B cell (primary cell): ENCODE results near the gene SMURF1. TPM values are rescaled to one million over a fixed set of nuclear protein-coding genes. Genes with fewer than 3 reads are reported as not detected.

Experiments used
- ATAC-seq: fragments of 200-7000 bp; cut with Tn5 transposase; one replicate; pipeline ENCODE4 v1.10.0; 2021; ENCODE audit warnings: low read depth, mild to moderate bottlenecking, moderate number of reproducible peaks, moderate library complexity
- CTCF ChIA-PET: fragments of 350-600 bp; sonication (Branson Sonifier 250); formaldehyde crosslinking; loops from one replicate; lab custom pipeline; 2021; ENCODE audit warnings: antibody characterized with exemption, inconsistent platforms; lab: Charles Lee
- POLR2A ChIA-PET: fragments of 350-600 bp; sonication (Branson Sonifier 250); formaldehyde crosslinking; loops from one replicate; lab custom pipeline; 2021; ENCODE audit warnings: antibody characterized with exemption; lab: Charles Lee
- DNase-seq: peaks from one replicate; pipeline ENCODE4 v3.0.0; 2013
- H2AFZ ChIP-seq: 2 replicates; pipeline ENCODE4 v1.6.1; 2012; ENCODE audit warnings: mild to moderate bottlenecking, low read depth, low read length; ENCODE audit not compliant: insufficient read depth, poor library complexity, severe bottlenecking
- H3K27ac ChIP-seq, 2 donors: 1 replicate in 1 of 2; 2 replicates in 1 of 2; pipeline ENCODE4 v1.5.1; 2012 to 2013; ENCODE audit warnings: low read length in 2 of 2, mild to moderate bottlenecking in 2 of 2, moderate library complexity in 1 of 2
- H3K27me3 ChIP-seq, 4 experiments: fragments of 200-600 bp in 1 of 4; sonication (generic) in 1 of 4; replicated peaks in 1 of 4; 1 replicate in 2 of 4; 2 replicates in 2 of 4; pipeline versions ENCODE4 v1.6.1 to v1.7.0; 2013 to 2016; ENCODE audit warnings: low read length in 3 of 4, mild to moderate bottlenecking in 2 of 4, mixed read lengths in 1 of 4, moderate library complexity in 1 of 4; ENCODE audit not compliant: insufficient read depth in 4 of 4, control insufficient read depth in 3 of 4; ENCODE audit errors: control extremely low read depth in 1 of 4
- H3K36me3 ChIP-seq, 2 experiments: replicated peaks in 1 of 2; 1 replicate in 1 of 2; 2 replicates in 1 of 2; pipeline versions ENCODE4 v1.6.1 to v1.7.1; 2013; ENCODE audit warnings: low read length in 1 of 2; ENCODE audit not compliant: insufficient read depth in 2 of 2, control insufficient read depth in 1 of 2; ENCODE audit errors: control extremely low read depth in 1 of 2, extremely low read depth in 1 of 2
- H3K4me1 ChIP-seq, 2 donors: fragments of 200-600 bp in 1 of 2; sonication (generic) in 1 of 2; 1 replicate in 1 of 2; 2 replicates in 1 of 2; pipeline versions ENCODE4 v1.5.1 to v1.6.1; 2013 to 2017; ENCODE audit warnings: low read length in 2 of 2; ENCODE audit not compliant: control insufficient read depth in 2 of 2, insufficient read depth in 2 of 2
- H3K4me2 ChIP-seq: replicated peaks from 2 replicates; pipeline ENCODE3; 2012; ENCODE audit warnings: mild to moderate bottlenecking, low read depth, low read length; ENCODE audit not compliant: poor library complexity, severe bottlenecking
- H3K4me3 ChIP-seq, 5 experiments: fragments of 200-600 bp in 1 of 5; sonication (generic) in 1 of 5; 1 replicate in 3 of 5; 2 replicates in 2 of 5; pipeline versions ENCODE4 v1.5.1 to v1.7.0; 2011 to 2016; ENCODE audit warnings: low read length in 4 of 5, mild to moderate bottlenecking in 4 of 5, low read depth in 2 of 5, control low read depth in 1 of 5, moderate library complexity in 1 of 5; ENCODE audit not compliant: insufficient read depth in 1 of 5; ENCODE audit errors: control extremely low read depth in 1 of 5, extremely low read depth in 1 of 5
- H3K79me2 ChIP-seq: fragments of 200-600 bp; sonication (generic); one replicate; pipeline ENCODE4 v1.6.0; 2016; ENCODE audit warnings: low read length; ENCODE audit not compliant: control insufficient read depth, insufficient read depth
- H3K9ac ChIP-seq: fragments of 200-600 bp; sonication (generic); 2 replicates; pipeline ENCODE4 v1.6.1; 2017; ENCODE audit warnings: mild to moderate bottlenecking, low read length, moderate library complexity
- H3K9me3 ChIP-seq, 3 donors: one replicate each; pipeline versions ENCODE4 v1.6.1 to v1.7.1; 2013; ENCODE audit warnings: low read length in 2 of 3; ENCODE audit not compliant: control insufficient read depth in 2 of 3, insufficient read depth in 1 of 3; ENCODE audit errors: control extremely low read depth in 1 of 3
- H4K20me1 ChIP-seq: 2 replicates; pipeline ENCODE4 v1.6.0; 2012; ENCODE audit warnings: mild to moderate bottlenecking, low read length; ENCODE audit not compliant: insufficient read depth, control insufficient read depth, poor library complexity, severe bottlenecking
- H3K27ac Mint-ChIP-seq: one replicate; pipeline ENCODE4 v1.8.0; 2021; ENCODE audit warnings: mixed read lengths
- H3K27me3 Mint-ChIP-seq: one replicate; pipeline ENCODE4 v1.8.0; 2021; ENCODE audit warnings: mixed read lengths
- H3K4me1 Mint-ChIP-seq: one replicate; pipeline ENCODE4 v1.8.0; 2021; ENCODE audit warnings: mixed read lengths
- H3K4me3 Mint-ChIP-seq: one replicate; pipeline ENCODE4 v1.8.0; 2021; ENCODE audit warnings: mixed read lengths
- H3K9me3 Mint-ChIP-seq: one replicate; pipeline ENCODE4 v1.8.0; 2022; ENCODE audit warnings: mixed read lengths; ENCODE audit not compliant: insufficient read depth
- EZH2 ChIP-seq: IDR thresholded peaks from 2 replicates; pipeline ENCODE4 v1.6.1; 2012; ENCODE audit warnings: borderline replicate concordance, low read depth, mild to moderate bottlenecking, moderate library complexity, low read length; ENCODE audit not compliant: insufficient read depth, poor library complexity, severe bottlenecking
- WGBS: methylation state at CpG from one replicate; pipeline ENCODE4 v1.1.5; 2013; ENCODE audit warnings: missing lambda C conversion rate; ENCODE audit not compliant: insufficient coverage; 5-methylcytosine and 5-hydroxymethylcytosine counted together
- intact Hi-C: fragments of 100-400 bp; cut with micrococcal nuclease; formaldehyde crosslinking; loops from one replicate; pipeline ENCODE4 v1.10.0; 2022
- polyA plus RNA-seq: library from polyadenylated mRNA; depleted of rRNA; stranded (reverse); fragments of >200 nt; gene quantifications from 2 replicates; pipeline ENCODE4 v1.2.3, GENCODE V29; 2012
- total RNA-seq, 2 donors: library from RNA; stranded (reverse); fragments of 120-200 nt in 1 of 2; gene quantifications; 1 replicate in 1 of 2; 2 replicates in 1 of 2; pipeline versions ENCODE4 v1.2.3 to v1.2.4, GENCODE V29; 2013 to 2022
- TF ChIP-seq, protein P1 (sequence below): fragments of 200-600 bp; IDR thresholded peaks from one replicate; pipeline ENCODE4 v1.8.0; 2022; ENCODE audit warnings: antibody characterized with exemption, mild to moderate bottlenecking

SMURF1 gene
- total and polyA plus RNA-seq, 2 donors (not counting 1 experiment from before 2014, with no cell fraction given) = 7.5 to 28.6 TPM

GRCh38 chr7:99076615-99077014 lies 67.3 kb downstream of the SMURF1 start:
- H3K4me3 ChIP-seq = no peak overlapping the region
- ATAC-seq (no peak), DNase-seq (no peak)
- peaks cover 0 to 6% of the 10 kb centered on the region in 2 donors for H3K4me1 ChIP-seq
- Mint-ChIP-seq H3K9me3 (peaks cover 3% of the 10 kb centered on the region), H3K27me3 (no peaks in the 10 kb centered on the region), H3K27ac (no peak overlapping the region), H3K4me3 (no peak overlapping the region), H3K4me1 (peaks cover 25% of the 10 kb centered on the region)
- CTCF ChIA-PET = no interaction called here
- no peak overlapping the region for H2AFZ ChIP-seq
- TF ChIP-seq EZH2 = no peak
- TF ChIP-seq, protein P1, sequence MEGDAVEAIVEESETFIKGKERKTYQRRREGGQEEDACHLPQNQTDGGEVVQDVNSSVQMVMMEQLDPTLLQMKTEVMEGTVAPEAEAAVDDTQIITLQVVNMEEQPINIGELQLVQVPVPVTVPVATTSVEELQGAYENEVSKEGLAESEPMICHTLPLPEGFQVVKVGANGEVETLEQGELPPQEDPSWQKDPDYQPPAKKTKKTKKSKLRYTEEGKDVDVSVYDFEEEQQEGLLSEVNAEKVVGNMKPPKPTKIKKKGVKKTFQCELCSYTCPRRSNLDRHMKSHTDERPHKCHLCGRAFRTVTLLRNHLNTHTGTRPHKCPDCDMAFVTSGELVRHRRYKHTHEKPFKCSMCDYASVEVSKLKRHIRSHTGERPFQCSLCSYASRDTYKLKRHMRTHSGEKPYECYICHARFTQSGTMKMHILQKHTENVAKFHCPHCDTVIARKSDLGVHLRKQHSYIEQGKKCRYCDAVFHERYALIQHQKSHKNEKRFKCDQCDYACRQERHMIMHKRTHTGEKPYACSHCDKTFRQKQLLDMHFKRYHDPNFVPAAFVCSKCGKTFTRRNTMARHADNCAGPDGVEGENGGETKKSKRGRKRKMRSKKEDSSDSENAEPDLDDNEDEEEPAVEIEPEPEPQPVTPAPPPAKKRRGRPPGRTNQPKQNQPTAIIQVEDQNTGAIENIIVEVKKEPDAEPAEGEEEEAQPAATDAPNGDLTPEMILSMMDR = no peak
- no peak overlapping the region for H3K27ac ChIP-seq
- peaks cover 2 to 5% of the 10 kb centered on the region in 2 experiments for H3K36me3 ChIP-seq
- H3K27me3 ChIP-seq = no peaks in the 10 kb centered on the region
- intact Hi-C loops = no loop called here
- no peaks in the 10 kb centered on the region for H3K9me3 ChIP-seq
- WGBS = 94% methylated on average over 9 of the region's 10 CpGs
- H3K4me2 ChIP-seq = no peak overlapping the region
- H3K79me2 ChIP-seq = peaks cover 83% of the 10 kb centered on the region
- POLR2A ChIA-PET = no interaction called here
- H4K20me1 ChIP-seq = peaks cover 24% of the 10 kb centered on the region
- no peak overlapping the region for H3K9ac ChIP-seq

DNA sequence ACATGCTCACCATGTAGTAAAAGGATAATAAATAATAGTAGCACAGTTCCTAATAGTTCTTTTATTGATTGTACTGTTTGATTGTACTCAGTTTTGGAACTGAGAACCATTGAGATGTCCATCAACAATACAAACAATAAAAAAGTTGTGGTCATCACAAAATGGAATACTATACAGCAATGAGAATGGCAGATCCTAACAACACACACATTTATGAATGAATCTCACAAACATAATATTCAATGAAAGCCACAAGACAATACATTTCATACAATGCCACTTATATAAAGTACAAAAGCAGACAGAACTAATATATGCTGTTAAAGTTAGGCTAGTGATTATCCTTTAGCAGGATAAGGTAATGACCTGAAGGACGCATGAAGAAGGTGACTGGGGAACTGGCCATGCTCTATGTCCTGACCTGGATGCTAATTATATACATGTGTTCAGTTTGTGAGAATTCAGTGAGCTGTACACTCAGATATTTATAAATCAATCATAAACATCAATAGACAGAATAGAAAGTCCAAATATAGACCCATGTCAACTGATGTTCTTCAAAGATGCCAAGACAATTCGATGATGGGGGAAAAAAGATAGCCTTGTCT lies 70.0 kb downstream of the SMURF1 start:
- intact Hi-C loops = no loop called here
- H3K27me3 Mint-ChIP-seq = no peaks in the 10 kb centered on the region
- Histone ChIP-seq H2AFZ (no peak overlapping the region), H3K9ac (no peak overlapping the region), H3K9me3 (no peaks in the 10 kb centered on the region), H3K36me3 (peaks cover 0 to 2% of the 10 kb centered on the region in 2 experiments), H3K4me2 (no peak overlapping the region), H3K27me3 (no peaks in the 10 kb centered on the region), H3K4me1 (peaks cover 6 to 8% of the 10 kb centered on the region in 2 donors), H3K27ac (no peak overlapping the region), H3K4me3 (no peak overlapping the region), H4K20me1 (peaks cover 36% of the 10 kb centered on the region), H3K79me2 (peaks cover 83% of the 10 kb centered on the region)
- ATAC-seq = no peak
- ChIA-PET POLR2A (no interaction called here), CTCF (no interaction called here)
- WGBS = no CpG with 5 or more reads among the region's 2 CpGs
- H3K4me3 Mint-ChIP-seq = no peak overlapping the region
- no peak for TF ChIP-seq EZH2
- TF ChIP-seq, protein P1 = no peak
- H3K4me1 Mint-ChIP-seq = peaks cover 24% of the 10 kb centered on the region
- H3K27ac Mint-ChIP-seq = no peak overlapping the region
- DNase-seq = no peak
- H3K9me3 Mint-ChIP-seq = peaks cover 3% of the 10 kb centered on the region
